Central memory CD8-positive, alpha-beta T cell (primary cell): ENCODE measurements around the gene SHH.
"Not testable (repeated sequence)": the region's sequence is repeated elsewhere in the genome, so short reads cannot be mapped to it uniquely, and the experiment has no call there.

Experiments used
- ATAC-seq: fragments of 150-1000 bp; cut with Tn5 transposase; replicated peaks from 2 replicates; pipeline ENCODE4 v1.10.0; 2022; ENCODE audit warnings: mild to moderate bottlenecking, moderate FRiP score, moderate number of reproducible peaks; ENCODE audit not compliant: poor library complexity, severe bottlenecking; ENCODE audit errors: extremely low read depth
- DNase-seq, 2 donors: peaks; one replicate each; pipeline ENCODE4 v3.0.0; 2021; ENCODE audit warnings: low spot score in 2 of 2
- H3K27ac Mint-ChIP-seq: one replicate; pipeline ENCODE4 v1.8.0; 2022; ENCODE audit warnings: low read depth, mild to moderate bottlenecking, moderate library complexity, mixed read lengths
- H3K27me3 Mint-ChIP-seq: one replicate; pipeline ENCODE4 v1.8.0; 2022; ENCODE audit warnings: mixed read lengths
- H3K36me3 Mint-ChIP-seq: one replicate; pipeline ENCODE4 v1.8.0; 2022; ENCODE audit warnings: mild to moderate bottlenecking, moderate library complexity, mixed read lengths; ENCODE audit not compliant: insufficient read depth
- H3K4me1 Mint-ChIP-seq: one replicate; pipeline ENCODE4 v1.8.0; 2022; ENCODE audit warnings: mixed read lengths
- H3K4me3 Mint-ChIP-seq: one replicate; pipeline ENCODE4 v1.8.0; 2022; ENCODE audit warnings: mild to moderate bottlenecking, moderate library complexity, mixed read lengths
- H3K9me3 Mint-ChIP-seq: one replicate; pipeline ENCODE4 v1.8.0; 2022; ENCODE audit warnings: mixed read lengths

The SHH gene

GRCh38 chr7:155824227-155824886 lies 12.1 kb upstream of the SHH start:
- Mint-ChIP-seq H3K27me3 (peaks cover 80% of the 10 kb centered on the region), H3K36me3 (no peaks in the 10 kb centered on the region), H3K4me3 (no peak overlapping the region), H3K9me3 (no peaks in the 10 kb centered on the region), H3K27ac (no peak overlapping the region), H3K4me1 (no peaks in the 10 kb centered on the region)
- no peak for DNase-seq
- no peak for ATAC-seq

GRCh38 chr7:155821851-155822250 lies 9.6 kb upstream of the SHH start:
- H3K4me1 Mint-ChIP-seq = no peaks in the 10 kb centered on the region
- no peak for ATAC-seq
- no peak for DNase-seq
- H3K4me3 Mint-ChIP-seq = no peak overlapping the region
- H3K9me3 Mint-ChIP-seq = no peaks in the 10 kb centered on the region
- no peaks in the 10 kb centered on the region for H3K36me3 Mint-ChIP-seq
- no peak overlapping the region for H3K27ac Mint-ChIP-seq
- peaks cover 75% of the 10 kb centered on the region for H3K27me3 Mint-ChIP-seq

- Mint-ChIP-seq H3K36me3 (no peaks in the 10 kb centered on the region), H3K4me1 (peaks cover under 1% of the 10 kb centered on the region), H3K27ac (no peak overlapping the region), H3K4me3 (no peak overlapping the region), H3K9me3 (no peaks in the 10 kb centered on the region), H3K27me3 (peaks cover 73% of the 10 kb centered on the region)
- DNase-seq (no peak), ATAC-seq (no peak)
Measured at GRCh38 chr7:155820788-155821187, 8.5 kb upstream of the SHH start.

GRCh38 chr7:155820246-155820645 lies 8.0 kb upstream of the SHH start:
- H3K27ac Mint-ChIP-seq = no peak overlapping the region
- DNase-seq = no peak

GRCh38 chr7:155819186-155819585 lies 6.9 kb upstream of the SHH start:
- Mint-ChIP-seq H3K9me3 (no peaks in the 10 kb centered on the region), H3K4me1 (peaks cover 7% of the 10 kb centered on the region), H3K4me3 (no peak overlapping the region), H3K27me3 (peaks cover 68% of the 10 kb centered on the region), H3K36me3 (no peaks in the 10 kb centered on the region), H3K27ac (no peak overlapping the region)
- DNase-seq (no peak), ATAC-seq (no peak)

More at GRCh38 chr7:155820246-155820645, 8.0 kb upstream of the SHH start:
- Mint-ChIP-seq H3K4me3 (no peak overlapping the region), H3K27me3 (peaks cover 73% of the 10 kb centered on the region), H3K4me1 (peaks cover 6% of the 10 kb centered on the region), H3K36me3 (no peaks in the 10 kb centered on the region), H3K9me3 (no peaks in the 10 kb centered on the region)
- no peak for ATAC-seq

GRCh38 chr7:155818820-155819168 lies 6.5 kb upstream of the SHH start:
- peaks cover 68% of the 10 kb centered on the region for H3K27me3 Mint-ChIP-seq
- no peak overlapping the region for H3K4me3 Mint-ChIP-seq

GRCh38 chr7:155818154-155818819 lies 6.0 kb upstream of the SHH start:
- Mint-ChIP-seq H3K36me3 (no peaks in the 10 kb centered on the region), H3K27me3 (peaks cover 68% of the 10 kb centered on the region), H3K27ac (no peak overlapping the region), H3K9me3 (no peaks in the 10 kb centered on the region), H3K4me1 (peaks cover 7% of the 10 kb centered on the region), H3K4me3 (no peak overlapping the region)
- DNase-seq (no peak), ATAC-seq (no peak)

More at GRCh38 chr7:155818820-155819168, 6.5 kb upstream of the SHH start:
- Mint-ChIP-seq H3K36me3 (no peaks in the 10 kb centered on the region), H3K27ac (no peak overlapping the region), H3K9me3 (no peaks in the 10 kb centered on the region), H3K4me1 (peaks cover 7% of the 10 kb centered on the region)
- DNase-seq (no peak), ATAC-seq (no peak)

- H3K4me3 Mint-ChIP-seq, H3K27ac Mint-ChIP-seq, H3K9me3 Mint-ChIP-seq, DNase-seq, H3K4me1 Mint-ChIP-seq, ATAC-seq, H3K36me3 Mint-ChIP-seq: not testable (repeated sequence)
- peaks cover 68% of the 10 kb centered on the region for H3K27me3 Mint-ChIP-seq
Measured at GRCh38 chr7:155817515-155817914, 5.3 kb upstream of the SHH start.

- DNase-seq (no peak), ATAC-seq (no peak)
- H3K27ac Mint-ChIP-seq = no peak overlapping the region
- H3K4me1 Mint-ChIP-seq = peaks cover 11% of the 10 kb centered on the region
- H3K9me3 Mint-ChIP-seq = no peaks in the 10 kb centered on the region
- H3K4me3 Mint-ChIP-seq = no peak overlapping the region
- H3K36me3 Mint-ChIP-seq = no peaks in the 10 kb centered on the region
- H3K27me3 Mint-ChIP-seq = peaks cover 69% of the 10 kb centered on the region
Measured at GRCh38 chr7:155816996-155817395, 4.7 kb upstream of the SHH start.

GRCh38 chr7:155816192-155816508 lies 3.9 kb upstream of the SHH start:
- H3K27me3 Mint-ChIP-seq = peaks cover 69% of the 10 kb centered on the region
- peaks cover 17% of the 10 kb centered on the region for H3K4me1 Mint-ChIP-seq
- H3K27ac Mint-ChIP-seq = no peak overlapping the region
- no peaks in the 10 kb centered on the region for H3K36me3 Mint-ChIP-seq
- H3K9me3 Mint-ChIP-seq = no peaks in the 10 kb centered on the region
- no peak for DNase-seq
- no peak for ATAC-seq
- no peak overlapping the region for H3K4me3 Mint-ChIP-seq

- no peak for DNase-seq
- H3K27ac Mint-ChIP-seq = no peak overlapping the region
- H3K27me3 Mint-ChIP-seq = peaks cover 69% of the 10 kb centered on the region
Measured at GRCh38 chr7:155815332-155816191, 3.3 kb upstream of the SHH start.

GRCh38 chr7:155814316-155815276 lies 2.3 kb upstream of the SHH start:
- Mint-ChIP-seq H3K27ac (no peak overlapping the region), H3K4me1 (peaks cover 17% of the 10 kb centered on the region), H3K27me3 (peaks cover 71% of the 10 kb centered on the region), H3K36me3 (no peaks in the 10 kb centered on the region), H3K9me3 (no peaks in the 10 kb centered on the region), H3K4me3 (no peak overlapping the region)
- DNase-seq = no peak
- ATAC-seq = no peak

More at GRCh38 chr7:155815332-155816191, 3.3 kb upstream of the SHH start:
- no peaks in the 10 kb centered on the region for H3K9me3 Mint-ChIP-seq
- H3K4me1 Mint-ChIP-seq = peaks cover 17% of the 10 kb centered on the region
- no peak for ATAC-seq
- H3K36me3 Mint-ChIP-seq = no peaks in the 10 kb centered on the region
- no peak overlapping the region for H3K4me3 Mint-ChIP-seq
